GM21619 (cell line): ENCODE data around the gene ZNF324.

Experiments used
- ATAC-seq: cut with Tn5 transposase; IDR thresholded peaks from one replicate; pipeline ENCODE4 v1.9.1; 2021; ENCODE audit not compliant: unreplicated experiment

The ZNF324 gene

GRCh38 chr19:58520257-58520599 is 53.3 kb downstream of the ZNF324 start:
- no peak for ATAC-seq

DNA sequence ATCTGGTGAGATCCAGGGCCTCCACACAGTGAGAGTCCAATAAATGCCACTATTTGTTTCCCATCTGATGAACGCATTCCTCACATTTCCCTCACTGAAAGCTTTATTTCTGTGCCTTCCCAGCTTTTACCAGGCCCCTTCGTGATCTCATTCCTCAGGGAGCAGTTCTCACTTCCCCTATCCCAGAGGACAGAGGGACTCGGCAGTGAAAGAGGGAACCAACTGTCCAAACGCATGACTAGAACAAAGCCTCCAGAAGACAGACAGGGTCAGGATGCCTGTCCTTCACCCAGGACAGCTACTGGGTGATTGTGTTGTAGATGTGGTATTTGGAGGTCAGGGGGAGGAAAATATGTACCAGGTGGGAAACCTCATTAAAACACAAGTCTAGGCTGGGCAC is 54.8 kb downstream of the ZNF324 start:
- no peak for ATAC-seq

DNA sequence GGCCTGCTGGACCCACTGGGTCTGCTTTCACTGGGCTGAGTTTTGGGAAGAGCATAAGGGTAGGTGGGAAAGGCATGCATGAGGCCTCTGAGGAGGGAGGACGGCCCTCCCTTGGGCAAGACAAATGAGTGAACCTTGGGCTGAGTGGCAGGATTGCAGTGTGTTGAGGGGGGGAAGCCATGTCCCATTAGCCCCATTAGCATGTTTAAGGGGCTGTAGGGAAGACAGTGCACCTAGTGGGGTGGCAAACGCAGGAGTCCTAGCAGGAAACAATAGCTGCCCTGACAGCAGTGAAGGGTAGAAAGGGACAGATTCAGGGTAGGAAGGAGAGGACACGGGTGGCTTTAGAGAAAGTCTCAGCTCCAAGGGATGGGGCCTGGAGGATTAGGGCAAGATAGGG is 55.8 kb downstream of the ZNF324 start:
- no peak for ATAC-seq
